HepG2 (cell line): ENCODE results near the gene MAP3K3. TPM values are rescaled to one million over a fixed set of nuclear protein-coding genes. Genes with fewer than 3 reads are reported as not detected.

Experiments used
- CHCHD3 ChIP-seq: sonication (generic); formaldehyde crosslinking; IDR thresholded peaks from 2 replicates; pipeline ENCODE4 v1.8.0; 2022; ENCODE audit warnings: mild to moderate bottlenecking, missing genetic modification reagents, moderate library complexity
- IKZF1 ChIP-seq: fragments of 450-650 bp; IDR thresholded peaks from 2 replicates; pipeline ENCODE4 v1.7.1; 2016
- KDM2A ChIP-seq: sonication (generic); formaldehyde crosslinking; IDR thresholded peaks from 2 replicates; pipeline ENCODE4 v1.4.0; 2020; ENCODE audit warnings: low read depth, missing genetic modification reagents, borderline replicate concordance
- MAFG ChIP-seq: sonication (generic); formaldehyde crosslinking; IDR thresholded peaks from 2 replicates; pipeline ENCODE4 v1.5.1; 2020; ENCODE audit warnings: mild to moderate bottlenecking, missing genetic modification reagents
- MIXL1 ChIP-seq: IDR thresholded peaks from 2 replicates; pipeline ENCODE4 v1.6.1; 2016
- NKX3-1 ChIP-seq: sonication (generic); formaldehyde crosslinking; IDR thresholded peaks from 2 replicates; pipeline ENCODE4 v1.5.0; 2020; ENCODE audit warnings: missing genetic modification reagents
- TEAD3 ChIP-seq: optimal IDR thresholded peaks from 2 replicates; pipeline ENCODE3; 2016; ENCODE audit warnings: borderline replicate concordance
- ZSCAN21 ChIP-seq: sonication (generic); formaldehyde crosslinking; IDR thresholded peaks from 2 replicates; pipeline ENCODE4 v1.8.0; 2022; ENCODE audit warnings: mild to moderate bottlenecking, missing genetic modification reagents, moderate library complexity, borderline replicate concordance
- polyA plus RNA-seq, 8 experiments: library from polyadenylated mRNA; depleted of rRNA in 3 of 8; stranded (reverse) in 7 of 8; unstranded in 1 of 8; fragments of >200 nt; fragmentation: Illumina TruSeq in 4 of 8; extraction: Trizol in 4 of 8; gene quantifications; 2 replicates each; pipeline versions ENCODE4 v1.2.1 to v1.2.3, GENCODE V29; 2011 to 2016; ENCODE audit warnings: low read depth in 4 of 8, missing spikeins in 1 of 8, mixed read lengths in 1 of 8; ENCODE audit not compliant: insufficient read depth in 1 of 8
- total RNA-seq, 5 experiments: library from RNA; depleted of rRNA; stranded (reverse); fragments of >200 nt; fragmentation: Illumina TruSeq; extraction: Trizol; gene quantifications; 2 replicates each; pipeline ENCODE4 v1.2.3, GENCODE V29; 2016; ENCODE audit warnings: low read depth in 1 of 5
- TF ChIP-seq, protein P1 (sequence below): sonication (generic); formaldehyde crosslinking; IDR thresholded peaks from 2 replicates; pipeline ENCODE4 v1.5.1; 2020; ENCODE audit warnings: mild to moderate bottlenecking, missing genetic modification reagents, moderate library complexity
- TF ChIP-seq, protein P2 (sequence below): sonication (generic); formaldehyde crosslinking; conservative IDR thresholded peaks from 2 replicates; pipeline ENCODE4 v1.4.0; 2020; ENCODE audit warnings: missing genetic modification reagents
- TF ChIP-seq, protein P3 (sequence below): IDR thresholded peaks from 2 replicates; pipeline ENCODE4 v1.6.1; 2016; ENCODE audit warnings: low read depth, missing genetic modification reagents, missing compliant biosample characterization

The MAP3K3 gene
- total and polyA plus RNA-seq, 2 of the 13 experiments (the other 11 are each of a cell fraction or from before 2014, with no cell fraction given): 17.7 to 21.8 TPM

DNA sequence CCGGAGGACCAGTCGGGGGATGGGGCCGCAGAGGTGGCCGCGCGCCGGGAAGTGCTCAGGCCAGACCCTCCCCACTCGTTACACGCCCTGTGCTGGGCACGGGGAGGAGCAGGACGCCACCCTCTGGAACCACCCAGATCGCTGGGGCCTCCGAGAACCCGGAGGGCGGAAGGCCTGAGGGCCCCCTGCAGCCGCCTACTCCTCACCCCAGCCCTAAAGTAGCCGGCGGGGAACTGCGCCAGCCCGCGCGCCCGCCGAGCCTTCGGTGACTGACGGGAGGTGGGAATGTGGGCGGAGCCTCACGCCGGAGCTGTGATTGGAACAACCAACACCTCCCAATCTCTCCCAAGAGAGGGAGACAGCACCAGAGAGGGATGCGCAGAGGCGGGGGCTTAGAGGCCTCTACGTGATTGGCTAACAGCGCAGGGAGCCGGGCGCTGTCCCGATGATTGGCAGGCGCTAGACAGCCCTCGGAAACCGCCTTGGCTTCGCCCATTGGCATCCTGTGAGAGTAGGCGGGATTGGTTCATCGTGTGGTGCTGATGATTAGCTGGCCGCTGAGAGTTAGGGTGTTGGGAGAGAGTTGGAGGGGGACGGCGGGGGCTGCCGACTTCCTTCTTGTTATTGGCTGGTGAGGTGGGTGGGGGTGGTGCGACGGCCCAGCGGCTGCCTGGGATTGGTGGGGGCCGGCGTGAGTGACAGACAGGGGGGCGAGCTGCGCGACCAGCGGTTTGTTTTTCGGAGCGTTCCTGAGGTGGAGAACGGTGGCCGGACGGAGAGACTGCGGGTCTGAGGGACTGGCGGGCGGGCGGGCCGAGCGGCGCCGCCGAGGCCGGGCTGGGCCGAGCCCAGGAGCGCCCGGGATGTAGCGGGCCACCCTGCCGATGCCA is at the start of gene MAP3K3 (continued):
- TF ChIP-seq, protein P1, sequence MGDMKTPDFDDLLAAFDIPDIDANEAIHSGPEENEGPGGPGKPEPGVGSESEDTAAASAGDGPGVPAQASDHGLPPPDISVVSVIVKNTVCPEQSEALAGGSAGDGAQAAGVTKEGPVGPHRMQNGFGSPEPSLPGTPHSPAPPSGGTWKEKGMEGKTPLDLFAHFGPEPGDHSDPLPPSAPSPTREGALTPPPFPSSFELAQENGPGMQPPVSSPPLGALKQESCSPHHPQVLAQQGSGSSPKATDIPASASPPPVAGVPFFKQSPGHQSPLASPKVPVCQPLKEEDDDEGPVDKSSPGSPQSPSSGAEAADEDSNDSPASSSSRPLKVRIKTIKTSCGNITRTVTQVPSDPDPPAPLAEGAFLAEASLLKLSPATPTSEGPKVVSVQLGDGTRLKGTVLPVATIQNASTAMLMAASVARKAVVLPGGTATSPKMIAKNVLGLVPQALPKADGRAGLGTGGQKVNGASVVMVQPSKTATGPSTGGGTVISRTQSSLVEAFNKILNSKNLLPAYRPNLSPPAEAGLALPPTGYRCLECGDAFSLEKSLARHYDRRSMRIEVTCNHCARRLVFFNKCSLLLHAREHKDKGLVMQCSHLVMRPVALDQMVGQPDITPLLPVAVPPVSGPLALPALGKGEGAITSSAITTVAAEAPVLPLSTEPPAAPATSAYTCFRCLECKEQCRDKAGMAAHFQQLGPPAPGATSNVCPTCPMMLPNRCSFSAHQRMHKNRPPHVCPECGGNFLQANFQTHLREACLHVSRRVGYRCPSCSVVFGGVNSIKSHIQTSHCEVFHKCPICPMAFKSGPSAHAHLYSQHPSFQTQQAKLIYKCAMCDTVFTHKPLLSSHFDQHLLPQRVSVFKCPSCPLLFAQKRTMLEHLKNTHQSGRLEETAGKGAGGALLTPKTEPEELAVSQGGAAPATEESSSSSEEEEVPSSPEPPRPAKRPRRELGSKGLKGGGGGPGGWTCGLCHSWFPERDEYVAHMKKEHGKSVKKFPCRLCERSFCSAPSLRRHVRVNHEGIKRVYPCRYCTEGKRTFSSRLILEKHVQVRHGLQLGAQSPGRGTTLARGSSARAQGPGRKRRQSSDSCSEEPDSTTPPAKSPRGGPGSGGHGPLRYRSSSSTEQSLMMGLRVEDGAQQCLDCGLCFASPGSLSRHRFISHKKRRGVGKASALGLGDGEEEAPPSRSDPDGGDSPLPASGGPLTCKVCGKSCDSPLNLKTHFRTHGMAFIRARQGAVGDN (CRISPR knock-in tag): peak; percentile 92
- TF ChIP-seq MAFG (CRISPR knock-in tag) (no peak), IKZF1 (no peak), MIXL1 (peak; percentile 38; the same call in 1 of the 2 replicates), TEAD3 (CRISPR knock-in tag) (peak; percentile 89), CHCHD3 (CRISPR knock-in tag) (0 out of 2 replicates have a peak, but pooled peaks have one; percentile 24), NKX3-1 (CRISPR knock-in tag) (no peak), ZSCAN21 (0 out of 2 replicates have a peak, but pooled peaks have one; percentile 73), KDM2A (CRISPR knock-in tag) (peak; percentile 87)
- TF ChIP-seq, protein P2, sequence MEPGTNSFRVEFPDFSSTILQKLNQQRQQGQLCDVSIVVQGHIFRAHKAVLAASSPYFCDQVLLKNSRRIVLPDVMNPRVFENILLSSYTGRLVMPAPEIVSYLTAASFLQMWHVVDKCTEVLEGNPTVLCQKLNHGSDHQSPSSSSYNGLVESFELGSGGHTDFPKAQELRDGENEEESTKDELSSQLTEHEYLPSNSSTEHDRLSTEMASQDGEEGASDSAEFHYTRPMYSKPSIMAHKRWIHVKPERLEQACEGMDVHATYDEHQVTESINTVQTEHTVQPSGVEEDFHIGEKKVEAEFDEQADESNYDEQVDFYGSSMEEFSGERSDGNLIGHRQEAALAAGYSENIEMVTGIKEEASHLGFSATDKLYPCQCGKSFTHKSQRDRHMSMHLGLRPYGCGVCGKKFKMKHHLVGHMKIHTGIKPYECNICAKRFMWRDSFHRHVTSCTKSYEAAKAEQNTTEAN (CRISPR knock-in tag): 0 out of 2 replicates have a peak, but pooled peaks have one; percentile 22
- TF ChIP-seq, protein P3, sequence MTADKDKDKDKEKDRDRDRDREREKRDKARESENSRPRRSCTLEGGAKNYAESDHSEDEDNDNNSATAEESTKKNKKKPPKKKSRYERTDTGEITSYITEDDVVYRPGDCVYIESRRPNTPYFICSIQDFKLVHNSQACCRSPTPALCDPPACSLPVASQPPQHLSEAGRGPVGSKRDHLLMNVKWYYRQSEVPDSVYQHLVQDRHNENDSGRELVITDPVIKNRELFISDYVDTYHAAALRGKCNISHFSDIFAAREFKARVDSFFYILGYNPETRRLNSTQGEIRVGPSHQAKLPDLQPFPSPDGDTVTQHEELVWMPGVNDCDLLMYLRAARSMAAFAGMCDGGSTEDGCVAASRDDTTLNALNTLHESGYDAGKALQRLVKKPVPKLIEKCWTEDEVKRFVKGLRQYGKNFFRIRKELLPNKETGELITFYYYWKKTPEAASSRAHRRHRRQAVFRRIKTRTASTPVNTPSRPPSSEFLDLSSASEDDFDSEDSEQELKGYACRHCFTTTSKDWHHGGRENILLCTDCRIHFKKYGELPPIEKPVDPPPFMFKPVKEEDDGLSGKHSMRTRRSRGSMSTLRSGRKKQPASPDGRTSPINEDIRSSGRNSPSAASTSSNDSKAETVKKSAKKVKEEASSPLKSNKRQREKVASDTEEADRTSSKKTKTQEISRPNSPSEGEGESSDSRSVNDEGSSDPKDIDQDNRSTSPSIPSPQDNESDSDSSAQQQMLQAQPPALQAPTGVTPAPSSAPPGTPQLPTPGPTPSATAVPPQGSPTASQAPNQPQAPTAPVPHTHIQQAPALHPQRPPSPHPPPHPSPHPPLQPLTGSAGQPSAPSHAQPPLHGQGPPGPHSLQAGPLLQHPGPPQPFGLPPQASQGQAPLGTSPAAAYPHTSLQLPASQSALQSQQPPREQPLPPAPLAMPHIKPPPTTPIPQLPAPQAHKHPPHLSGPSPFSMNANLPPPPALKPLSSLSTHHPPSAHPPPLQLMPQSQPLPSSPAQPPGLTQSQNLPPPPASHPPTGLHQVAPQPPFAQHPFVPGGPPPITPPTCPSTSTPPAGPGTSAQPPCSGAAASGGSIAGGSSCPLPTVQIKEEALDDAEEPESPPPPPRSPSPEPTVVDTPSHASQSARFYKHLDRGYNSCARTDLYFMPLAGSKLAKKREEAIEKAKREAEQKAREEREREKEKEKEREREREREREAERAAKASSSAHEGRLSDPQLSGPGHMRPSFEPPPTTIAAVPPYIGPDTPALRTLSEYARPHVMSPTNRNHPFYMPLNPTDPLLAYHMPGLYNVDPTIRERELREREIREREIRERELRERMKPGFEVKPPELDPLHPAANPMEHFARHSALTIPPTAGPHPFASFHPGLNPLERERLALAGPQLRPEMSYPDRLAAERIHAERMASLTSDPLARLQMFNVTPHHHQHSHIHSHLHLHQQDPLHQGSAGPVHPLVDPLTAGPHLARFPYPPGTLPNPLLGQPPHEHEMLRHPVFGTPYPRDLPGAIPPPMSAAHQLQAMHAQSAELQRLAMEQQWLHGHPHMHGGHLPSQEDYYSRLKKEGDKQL (CRISPR knock-in tag): peak; percentile 43; the same call in 1 of the 2 replicates
